GM10266 (cell line): ENCODE data around the gene SCYGR2.

Source experiments
- DNase-seq: peaks from one replicate; pipeline ENCODE4 v3.0.0; 2012; ENCODE audit errors: extremely low spot score
- CTCF ChIP-seq: IDR thresholded peaks from 2 replicates; pipeline ENCODE4 v1.5.1; 2012; ENCODE audit warnings: mild to moderate bottlenecking, low read depth; ENCODE audit not compliant: control insufficient read depth, insufficient read depth; ENCODE audit errors: missing control alignments

The SCYGR2 gene

GRCh38 chr2:227612546-227613271, 14.0 kb downstream of the SCYGR2 start:
- peak; percentile 5 for DNase-seq
- TF ChIP-seq CTCF = no peak

DNA sequence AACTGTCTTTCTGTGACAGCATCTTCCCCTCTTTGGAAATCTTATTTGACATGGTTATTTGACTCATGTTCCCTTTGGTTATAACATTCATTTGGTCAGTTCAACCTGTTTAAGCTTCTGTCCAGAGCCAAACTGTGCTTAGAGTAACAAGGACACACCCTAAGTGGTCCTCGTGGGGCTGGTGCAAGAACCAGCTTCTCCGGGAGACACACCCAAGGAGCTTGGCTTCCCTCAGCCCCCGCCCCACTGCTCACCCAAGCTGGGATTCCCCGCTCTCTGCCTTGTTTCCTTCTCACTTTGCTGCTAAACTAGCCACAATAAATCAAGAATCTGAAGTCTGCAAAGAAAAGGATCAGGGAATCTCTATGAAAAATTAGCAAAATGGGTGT, 14.6 kb downstream of the SCYGR2 start:
- no peak for TF ChIP-seq CTCF

GRCh38 chr2:227614246-227614645, 15.6 kb downstream of the SCYGR2 start:
- DNase-seq = peak; percentile 9
- TF ChIP-seq CTCF = no peak

More for the DNA sequence above, 14.6 kb downstream of the SCYGR2 start:
- peak; percentile 36 for DNase-seq

GRCh38 chr2:227614740-227615139, 16.0 kb downstream of the SCYGR2 start, which contains the start of gene SCYGR3:
SCYGR3 (minus strand) TSS chr2:227614840; CDS start chr2:227614840, 0 bp downstream.
- DNase-seq = peak; percentile 14
- TF ChIP-seq CTCF = no peak

- peak; percentile 21 for DNase-seq
Measured at GRCh38 chr2:227615181-227615580, 16.5 kb downstream of the SCYGR2 start.

DNA sequence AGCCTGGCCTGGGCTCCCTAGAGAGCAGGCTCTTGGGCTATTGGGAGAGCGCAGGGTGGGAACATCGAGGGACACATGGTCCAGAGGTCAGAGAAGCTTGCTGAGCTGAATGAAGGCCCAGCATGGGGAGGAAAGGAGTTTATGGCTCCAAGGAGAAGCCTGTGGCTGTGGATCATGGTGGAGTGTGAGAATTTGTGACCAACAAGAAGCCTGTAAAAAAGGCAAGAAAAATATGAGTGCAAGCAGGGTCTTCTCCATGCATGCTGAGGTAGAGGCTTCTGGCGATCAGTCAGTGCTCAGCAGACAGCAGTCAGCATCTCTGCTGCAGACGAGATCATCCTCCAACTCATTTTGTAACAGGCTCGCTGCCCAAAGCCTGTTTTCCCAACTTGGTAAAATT, 17.2 kb downstream of the SCYGR2 start:
- no peak for TF ChIP-seq CTCF
- peak; percentile 9 for DNase-seq

More at GRCh38 chr2:227615181-227615580, 16.5 kb downstream of the SCYGR2 start:
- TF ChIP-seq CTCF = no peak

DNA sequence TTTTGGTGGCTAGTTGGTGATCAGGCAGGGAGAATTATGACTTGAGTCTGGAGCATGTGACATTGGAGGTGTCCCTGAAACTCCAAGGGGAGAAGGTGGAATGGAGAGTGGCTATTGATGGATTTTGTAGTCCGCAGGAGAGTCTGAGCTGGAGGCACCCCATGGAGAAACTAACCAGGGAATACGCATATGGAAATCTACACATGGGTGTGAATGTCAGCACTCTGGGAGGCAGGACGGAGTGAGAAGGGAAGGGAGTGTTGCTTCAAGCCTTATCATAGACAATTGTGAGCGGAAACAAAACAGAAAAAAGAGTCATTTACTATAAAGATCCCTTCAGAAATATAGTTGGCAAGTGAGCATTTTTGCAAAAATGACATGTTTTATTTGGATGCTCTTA, 17.9 kb downstream of the SCYGR2 start:
- TF ChIP-seq CTCF = no peak
- peak; percentile 4 for DNase-seq
